ENCODE measurements around the gene NRCAM.
"Not testable (repeated sequence)": the region's sequence is repeated elsewhere in the genome, so short reads cannot be mapped to it uniquely, and the experiment has no call there.

NRCAM gene

GRCh38 chr7:108408296-108408991 is 47.8 kb downstream of the NRCAM start:
- DNase-seq: no peak
- TF ChIP-seq POLR2A (IDR thresholded peaks at IDR 0.05; ENCODE audit: low read length): no peak
- TF ChIP-seq GATA1 (IDR thresholded peaks at IDR 0.05; ENCODE audit: low read depth, low read length): no peak

- no peak for DNase-seq
- TF ChIP-seq GATA1 (IDR thresholded peaks at IDR 0.05; ENCODE audit: low read depth, low read length) (no peak), POLR2A (IDR thresholded peaks at IDR 0.05; ENCODE audit: low read length) (no peak)
Measured at GRCh38 chr7:108407676-108408075, 48.6 kb downstream of the NRCAM start.

- DNase-seq: no peak
Measured at GRCh38 chr7:108406222-108406890, 49.9 kb downstream of the NRCAM start.

GRCh38 chr7:108404509-108405420 is 51.5 kb downstream of the NRCAM start:
- TF ChIP-seq GATA1 (IDR thresholded peaks at IDR 0.05; ENCODE audit: low read depth, low read length): no peak
- TF ChIP-seq POLR2A (IDR thresholded peaks at IDR 0.05; ENCODE audit: low read length): no peak
- no peak for DNase-seq

More at GRCh38 chr7:108406222-108406890, 49.9 kb downstream of the NRCAM start:
- no peak for TF ChIP-seq GATA1 (IDR thresholded peaks at IDR 0.05; ENCODE audit: low read depth, low read length)
- TF ChIP-seq POLR2A (IDR thresholded peaks at IDR 0.05; ENCODE audit: low read length): no peak

GRCh38 chr7:108403597-108404217 is 52.5 kb downstream of the NRCAM start:
- TF ChIP-seq POLR2A (IDR thresholded peaks at IDR 0.05; ENCODE audit: low read length) (no peak), GATA1 (IDR thresholded peaks at IDR 0.05; ENCODE audit: low read depth, low read length) (no peak)
- DNase-seq: no peak

- TF ChIP-seq POLR2A (IDR thresholded peaks at IDR 0.05; ENCODE audit: low read length) (no peak), GATA1 (IDR thresholded peaks at IDR 0.05; ENCODE audit: low read depth, low read length) (no peak)
- no peak for DNase-seq
Measured at GRCh38 chr7:108402865-108403264, 53.4 kb downstream of the NRCAM start.

GRCh38 chr7:108396080-108396479 is 60.2 kb downstream of the NRCAM start:
- TF ChIP-seq POLR2A (IDR thresholded peaks at IDR 0.05; ENCODE audit: low read length) (no peak), GATA1 (IDR thresholded peaks at IDR 0.05; ENCODE audit: low read depth, low read length) (no peak)
- no peak for DNase-seq

- no peak for DNase-seq
- no peak for TF ChIP-seq GATA1 (IDR thresholded peaks at IDR 0.05; ENCODE audit: low read depth, low read length)
- TF ChIP-seq POLR2A (IDR thresholded peaks at IDR 0.05; ENCODE audit: low read length): no peak
Measured at GRCh38 chr7:108395426-108395825, 60.8 kb downstream of the NRCAM start.

GRCh38 chr7:108393097-108393496 is 63.1 kb downstream of the NRCAM start:
- not testable (repeated sequence) for DNase-seq

- not testable (repeated sequence) for DNase-seq
Measured at GRCh38 chr7:108387686-108388085, 68.5 kb downstream of the NRCAM start.

GRCh38 chr7:108385834-108386422 is 70.3 kb downstream of the NRCAM start:
- DNase-seq: no peak
- no peak for TF ChIP-seq GATA1 (IDR thresholded peaks at IDR 0.05; ENCODE audit: low read depth, low read length)
- no peak for TF ChIP-seq POLR2A (IDR thresholded peaks at IDR 0.05; ENCODE audit: low read length)

- TF ChIP-seq GATA1 (IDR thresholded peaks at IDR 0.05; ENCODE audit: low read depth, low read length): no peak
- no peak for TF ChIP-seq POLR2A (IDR thresholded peaks at IDR 0.05; ENCODE audit: low read length)
- DNase-seq: no peak
Measured at GRCh38 chr7:108384716-108385483, 71.3 kb downstream of the NRCAM start.

- TF ChIP-seq POLR2A (IDR thresholded peaks at IDR 0.05; ENCODE audit: low read length): no peak
- no peak for DNase-seq
Measured at GRCh38 chr7:108382932-108383331, 73.3 kb downstream of the NRCAM start.
